Measurements from ENCODE around the gene GRM8. TPM values are rescaled to one million over a fixed set of nuclear protein-coding genes. Genes with fewer than 3 reads are reported as not detected.

The GRM8 gene
- total and polyA plus RNA-seq, 8 donors, result 0.26 to 0.75 (median 0.44) TPM; not detected in 2

DNA sequence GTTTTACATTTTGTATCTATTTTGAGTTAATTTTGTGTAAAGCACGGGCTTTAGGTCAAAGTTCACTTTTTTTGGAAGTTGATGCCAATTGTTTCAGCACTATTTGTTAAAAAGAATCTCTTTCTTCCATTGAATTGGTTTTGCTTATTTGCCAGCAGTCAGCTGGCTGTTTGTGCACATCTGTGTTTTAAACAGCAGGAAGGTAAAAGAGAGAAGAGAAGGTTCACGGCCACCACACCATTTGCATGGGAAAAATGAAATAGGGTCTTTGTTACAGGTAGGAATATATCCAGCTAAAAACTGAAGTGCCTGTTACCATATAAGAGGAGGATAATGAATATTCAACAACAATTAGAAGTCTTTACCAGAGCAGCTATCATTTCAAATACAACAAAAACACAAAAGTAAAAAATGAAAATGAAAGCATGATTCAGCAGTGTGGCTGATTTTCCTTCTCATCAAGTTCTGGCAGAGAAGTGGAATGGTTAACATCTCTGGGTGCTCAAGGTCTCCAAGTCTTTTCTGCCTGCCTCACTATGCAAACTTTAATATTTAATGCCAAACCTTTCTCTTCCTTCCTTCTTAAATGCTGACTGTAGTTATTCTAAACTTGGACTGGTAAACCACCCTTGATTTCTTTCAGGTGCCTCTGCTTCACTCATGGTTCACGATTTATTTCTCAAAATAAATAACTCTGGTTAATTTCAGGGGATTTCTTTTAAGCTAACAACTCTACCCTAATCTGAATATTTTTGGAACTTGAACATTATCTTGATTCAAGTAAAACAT is 841.5 kb downstream of the GRM8 start:
- intact Hi-C loops (cut with DNase I), result no loop called here
- no peak overlapping the region for H3K27ac ChIP-seq
- H3K36me3 ChIP-seq, result no peaks in the 10 kb centered on the region
- H3K4me3 ChIP-seq, result no peak overlapping the region
- TF ChIP-seq, protein P1, sequence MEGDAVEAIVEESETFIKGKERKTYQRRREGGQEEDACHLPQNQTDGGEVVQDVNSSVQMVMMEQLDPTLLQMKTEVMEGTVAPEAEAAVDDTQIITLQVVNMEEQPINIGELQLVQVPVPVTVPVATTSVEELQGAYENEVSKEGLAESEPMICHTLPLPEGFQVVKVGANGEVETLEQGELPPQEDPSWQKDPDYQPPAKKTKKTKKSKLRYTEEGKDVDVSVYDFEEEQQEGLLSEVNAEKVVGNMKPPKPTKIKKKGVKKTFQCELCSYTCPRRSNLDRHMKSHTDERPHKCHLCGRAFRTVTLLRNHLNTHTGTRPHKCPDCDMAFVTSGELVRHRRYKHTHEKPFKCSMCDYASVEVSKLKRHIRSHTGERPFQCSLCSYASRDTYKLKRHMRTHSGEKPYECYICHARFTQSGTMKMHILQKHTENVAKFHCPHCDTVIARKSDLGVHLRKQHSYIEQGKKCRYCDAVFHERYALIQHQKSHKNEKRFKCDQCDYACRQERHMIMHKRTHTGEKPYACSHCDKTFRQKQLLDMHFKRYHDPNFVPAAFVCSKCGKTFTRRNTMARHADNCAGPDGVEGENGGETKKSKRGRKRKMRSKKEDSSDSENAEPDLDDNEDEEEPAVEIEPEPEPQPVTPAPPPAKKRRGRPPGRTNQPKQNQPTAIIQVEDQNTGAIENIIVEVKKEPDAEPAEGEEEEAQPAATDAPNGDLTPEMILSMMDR (IDR thresholded peaks at IDR 0.05), result no peak
- H3K27me3 ChIP-seq, result no peaks in the 10 kb centered on the region
- DNase-seq (no peak), ATAC-seq (no peak)
- H3K9me3 ChIP-seq, result no peaks in the 10 kb centered on the region
- no peaks in the 10 kb centered on the region for H3K4me1 ChIP-seq

- intact Hi-C loops (cut with DNase I), result no loop called here
- TF ChIP-seq, protein P1 (IDR thresholded peaks at IDR 0.05), result no peak
- Histone ChIP-seq H3K27ac (no peak overlapping the region), H3K4me3 (no peak overlapping the region), H3K27me3 (no peaks in the 10 kb centered on the region), H3K4me1 (no peaks in the 10 kb centered on the region), H3K36me3 (no peaks in the 10 kb centered on the region), H3K9me3 (no peaks in the 10 kb centered on the region)
- DNase-seq (no peak), ATAC-seq (no peak)
These were observed 849.7 kb downstream of the GRM8 start for GRCh38 chr7:126403040-126403439.

DNA sequence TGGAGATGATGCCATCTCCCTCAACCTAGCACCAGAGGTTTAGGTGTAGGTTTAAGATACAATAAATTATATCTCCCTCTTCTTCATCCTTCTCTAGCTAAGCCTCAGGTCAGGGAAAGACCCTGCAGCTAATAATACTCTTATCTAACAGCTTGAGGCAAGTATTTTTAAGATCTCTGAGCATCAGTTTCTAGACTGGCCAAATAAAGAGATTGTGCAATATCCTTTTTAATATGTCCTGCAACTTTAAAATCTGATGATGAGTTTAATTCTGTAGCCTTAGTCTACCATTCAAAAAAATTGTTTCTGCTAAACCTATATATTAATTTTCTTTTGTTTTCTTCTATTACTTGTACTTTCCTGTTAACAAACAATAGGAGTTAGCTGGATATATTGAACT is 850.8 kb downstream of the GRM8 start:
- intact Hi-C loops (cut with DNase I), result no loop called here
- no peak overlapping the region for H3K27ac ChIP-seq
- no peaks in the 10 kb centered on the region for H3K36me3 ChIP-seq
- no peaks in the 10 kb centered on the region for H3K4me1 ChIP-seq
- no peaks in the 10 kb centered on the region for H3K9me3 ChIP-seq
- no peak for ATAC-seq
- H3K27me3 ChIP-seq, result no peaks in the 10 kb centered on the region
- no peak for DNase-seq
- H3K4me3 ChIP-seq, result no peak overlapping the region
- TF ChIP-seq, protein P1 (IDR thresholded peaks at IDR 0.05), result no peak

- Histone ChIP-seq H3K36me3 (no peaks in the 10 kb centered on the region), H3K4me1 (no peaks in the 10 kb centered on the region), H3K9me3 (no peaks in the 10 kb centered on the region), H3K4me3 (no peak overlapping the region), H3K27me3 (no peaks in the 10 kb centered on the region), H3K27ac (no peak overlapping the region)
- ATAC-seq (no peak), DNase-seq (no peak)
- TF ChIP-seq, protein P1 (IDR thresholded peaks at IDR 0.05), result no peak
- intact Hi-C loops (cut with DNase I), result no loop called here
These were observed 853.8 kb downstream of the GRM8 start for GRCh38 chr7:126398851-126399529.

DNA sequence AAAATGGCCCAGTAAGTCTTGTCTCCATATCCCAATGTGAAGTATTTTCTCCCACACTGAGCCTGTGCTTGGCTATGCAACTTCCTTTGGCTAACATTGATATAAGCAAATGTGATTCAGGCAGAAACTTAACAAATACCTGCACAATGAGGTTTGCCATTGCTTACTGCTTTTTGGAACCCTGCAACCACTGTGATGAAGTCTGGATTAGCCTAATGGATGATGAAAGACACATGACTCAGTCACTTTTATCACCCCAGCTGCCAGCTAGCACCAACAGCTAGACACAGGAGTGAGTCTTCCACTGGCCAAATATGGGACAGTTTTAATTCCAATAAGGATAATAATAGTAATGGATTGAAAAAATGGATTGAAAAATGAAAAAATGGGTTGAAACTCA is 854.5 kb downstream of the GRM8 start:
- Histone ChIP-seq H3K4me3 (no peak overlapping the region), H3K27ac (no peak overlapping the region), H3K27me3 (no peaks in the 10 kb centered on the region), H3K36me3 (no peaks in the 10 kb centered on the region), H3K4me1 (no peaks in the 10 kb centered on the region), H3K9me3 (no peaks in the 10 kb centered on the region)
- DNase-seq (no peak), ATAC-seq (no peak)
- TF ChIP-seq, protein P1 (IDR thresholded peaks at IDR 0.05), result no peak
- intact Hi-C loops (cut with DNase I), result no loop called here
